K562 (cell line): Measurements from ENCODE around the gene HIRIP3. TPM values are rescaled to one million over a fixed set of nuclear protein-coding genes. Genes with fewer than 3 reads are reported as not detected.

Experiments used
- ATAC-seq: fragments of 200-7000 bp; cut with Tn5 transposase; 3 replicates; pipeline ENCODE4 v1.9.1; 2020; ENCODE audit warnings: moderate library complexity
- BruUV-seq: library from RNA; stranded (reverse); fragments of 400-500 nt; replicated peaks from 2 replicates; lab custom pipeline; 2021; lab: Mats Ljungman, UMichigan
- CTCF ChIA-PET: fragments of 300-600 bp; formaldehyde crosslinking; extraction: SDS; loops from one replicate; lab custom pipeline; 2021; ENCODE audit warnings: low intra/inter-chr PET ratio; lab: Yijun Ruan, JAX
- POLR2A ChIA-PET: fragments of 300-600, 350-650 bp; sonication (Branson Sonifier 250); formaldehyde crosslinking; extraction: SDS; loops from one replicate; lab custom pipeline; 2021; ENCODE audit warnings: antibody characterized with exemption, inconsistent platforms; lab: Yijun Ruan, JAX
- DNase-seq, 4 experiments: peaks; one replicate each; pipeline versions ENCODE4 v3.0.0 to v3.0.0-alpha.2; 2011 to 2018; ENCODE audit warnings: low spot score in 3 of 4, mixed read lengths in 3 of 4; ENCODE audit errors: extremely low read depth in 1 of 4
- FAIRE-seq: peaks from 2 replicates; lab custom pipeline; 2011; peaks lifted over from hg19 to GRCh38; lab: Jason Lieb, UNC
- H2AFZ ChIP-seq: 2 replicates; pipeline ENCODE4 v1.6.0; 2011; ENCODE audit warnings: low read depth, low read length, control low read depth, inconsistent platforms
- H3K27ac ChIP-seq: fragments of 200-600 bp; 3 replicates; pipeline ENCODE4 v1.8.0; 2011; ENCODE audit warnings: low read depth, mild to moderate bottlenecking, control low read depth, inconsistent platforms, low read length, moderate library complexity, mixed read lengths; ENCODE audit errors: extremely low read depth
- H3K27me3 ChIP-seq, 2 experiments: fragments of 300-600 bp in 1 of 2; 2 replicates in 1 of 2; 3 replicates in 1 of 2; pipeline versions ENCODE4 v1.6.0 to v1.8.0; 2011; ENCODE audit warnings: inconsistent platforms in 2 of 2, low read length in 2 of 2, mild to moderate bottlenecking in 1 of 2, mixed read lengths in 1 of 2, moderate library complexity in 1 of 2; ENCODE audit not compliant: control insufficient read depth in 2 of 2, insufficient read depth in 2 of 2
- H3K36me3 ChIP-seq: fragments of 300-600 bp; 3 replicates; pipeline ENCODE4 v1.8.0; 2011; ENCODE audit warnings: mild to moderate bottlenecking, low read length, inconsistent platforms; ENCODE audit not compliant: control insufficient read depth, insufficient read depth
- H3K4me1 ChIP-seq, 2 experiments: fragments of 200-600 bp in 1 of 2; replicated peaks in 1 of 2; 2 replicates in 1 of 2; 3 replicates in 1 of 2; pipeline versions ENCODE4 v1.5.1 to v1.8.0; 2011; ENCODE audit warnings: inconsistent platforms in 2 of 2, low read length in 2 of 2, mild to moderate bottlenecking in 1 of 2, mixed read lengths in 1 of 2, moderate library complexity in 1 of 2; ENCODE audit not compliant: control insufficient read depth in 2 of 2, insufficient read depth in 2 of 2
- H3K4me2 ChIP-seq: 2 replicates; pipeline ENCODE4 v1.6.1; 2011; ENCODE audit warnings: low read length, control low read depth, inconsistent platforms, mixed read lengths; ENCODE audit not compliant: insufficient read depth
- H3K4me3 ChIP-seq: fragments of 200-600 bp; sonication (generic), shearing (Covaris generic); 2 replicates; pipeline ENCODE4 v1.5.1; 2016; ENCODE audit warnings: control low read depth, inconsistent platforms
- H3K79me2 ChIP-seq: fragments of 200-600 bp; 3 replicates; pipeline ENCODE4 v1.8.0; 2011; ENCODE audit warnings: low read length, inconsistent platforms; ENCODE audit not compliant: control insufficient read depth, insufficient read depth
- H3K9ac ChIP-seq, 2 experiments: 2 replicates each; pipeline versions ENCODE4 v1.6.0 to v1.6.1; 2011; ENCODE audit warnings: low read depth in 2 of 2, low read length in 2 of 2, control low read depth in 1 of 2, inconsistent platforms in 1 of 2, mild to moderate bottlenecking in 1 of 2, mixed read lengths in 1 of 2; ENCODE audit not compliant: insufficient read depth in 1 of 2
- H3K9me1 ChIP-seq: one replicate; pipeline ENCODE4 v1.6.0; 2011; ENCODE audit warnings: inconsistent platforms, mild to moderate bottlenecking, low read length, moderate library complexity; ENCODE audit not compliant: control insufficient read depth, insufficient read depth
- H3K9me3 ChIP-seq: replicated peaks from 2 replicates; pipeline ENCODE4 v1.5.1; 2011; ENCODE audit warnings: low read depth, low read length, inconsistent platforms; ENCODE audit not compliant: control insufficient read depth, insufficient read depth
- H4K20me1 ChIP-seq: replicated peaks from 2 replicates; pipeline ENCODE4 v1.6.1; 2011; ENCODE audit warnings: low read length, inconsistent platforms, mixed read lengths; ENCODE audit not compliant: control insufficient read depth, insufficient read depth
- EZH2 ChIP-seq: IDR thresholded peaks from 2 replicates; pipeline ENCODE4 v1.6.1; 2012; ENCODE audit warnings: low read depth, mild to moderate bottlenecking, inconsistent platforms, low read length, borderline replicate concordance
- HMG20A ChIP-seq: fragments of 450-650 bp; formaldehyde crosslinking; conservative IDR thresholded peaks from 2 replicates; pipeline ENCODE4 v1.4.0; 2020; ENCODE audit warnings: mild to moderate bottlenecking, mixed read lengths
- KAT8 ChIP-seq: fragments of 450-650 bp; IDR thresholded peaks from 2 replicates; pipeline ENCODE4 v1.6.1; 2016; ENCODE audit warnings: low read depth, mild to moderate bottlenecking
- SIRT6 ChIP-seq: IDR thresholded peaks from one replicate; pipeline ENCODE4 v1.6.1; 2012; ENCODE audit warnings: low read depth, mild to moderate bottlenecking, control low read depth, inconsistent platforms, low read length, moderate library complexity
- U2AF2 ChIP-seq: fragments of 200-400 bp; formaldehyde crosslinking; optimal IDR thresholded peaks from 2 replicates; pipeline ENCODE3; 2017; ENCODE audit warnings: low read depth, mild to moderate bottlenecking, low read length
- XRCC3 ChIP-seq: fragments of 450-650 bp; IDR thresholded peaks from 2 replicates; pipeline ENCODE4 v1.6.1; 2017; ENCODE audit warnings: mild to moderate bottlenecking, moderate library complexity
- ZNF347 ChIP-seq: fragments of 450-650 bp; formaldehyde crosslinking; IDR thresholded peaks from 2 replicates; pipeline ENCODE4 v1.4.0; 2020; ENCODE audit warnings: low read depth, mild to moderate bottlenecking, moderate library complexity
- WGBS: fragments of 100-300 bp; shearing (Covaris generic); methylation state at CpG from one replicate; pipeline ENCODE4 v1.1.6; 2016; ENCODE audit warnings: low coverage, mixed read lengths; ENCODE audit not compliant: insufficient coverage; ENCODE audit errors: missing lambda C conversion rate; 5-methylcytosine and 5-hydroxymethylcytosine counted together
- in situ Hi-C: fragments of 300-500 bp; cut with MboI; formaldehyde crosslinking; loops from 4 replicates; pipeline ENCODE4 v1.15.0; 2018; ENCODE audit warnings: inconsistent platforms, mixed read lengths
- intact Hi-C: fragments of 100-400 bp; cut with micrococcal nuclease; formaldehyde crosslinking; loops from 2 replicates; pipeline ENCODE4 v1.14.2; 2022
- polyA plus RNA-seq, 8 experiments: library from polyadenylated mRNA; depleted of rRNA in 4 of 8; stranded (reverse) in 5 of 8; unstranded in 3 of 8; fragments of >200 nt; fragmentation: Nextera tagmentation in 2 of 8; fragmentation: Illumina TruSeq in 1 of 8; extraction: Ambion mirVana in 2 of 8; extraction: Trizol in 1 of 8; gene quantifications; 2 replicates each; pipeline versions ENCODE4 v1.2.1 to v1.2.3, GENCODE V29; 2011 to 2014; ENCODE audit warnings: inconsistent platforms in 1 of 8, missing spikeins in 1 of 8
- total RNA-seq, 7 experiments: library from RNA; depleted of rRNA in 6 of 7; stranded (reverse); fragments of >200 nt in 6 of 7; fragmentation: Illumina TruSeq in 2 of 7; extraction: Trizol in 2 of 7; gene quantifications; 2 replicates each; pipeline versions ENCODE4 v1.2.1 to v1.2.3, GENCODE V29; 2011 to 2021; ENCODE audit warnings: low replicate concordance in 1 of 7

Gene HIRIP3
- total and polyA plus RNA-seq, 9 of the 15 experiments (the other 6 are each of a cell fraction or from before 2014, with no cell fraction given) = 3.3 to 38.2 (median 18.2) TPM

DNA sequence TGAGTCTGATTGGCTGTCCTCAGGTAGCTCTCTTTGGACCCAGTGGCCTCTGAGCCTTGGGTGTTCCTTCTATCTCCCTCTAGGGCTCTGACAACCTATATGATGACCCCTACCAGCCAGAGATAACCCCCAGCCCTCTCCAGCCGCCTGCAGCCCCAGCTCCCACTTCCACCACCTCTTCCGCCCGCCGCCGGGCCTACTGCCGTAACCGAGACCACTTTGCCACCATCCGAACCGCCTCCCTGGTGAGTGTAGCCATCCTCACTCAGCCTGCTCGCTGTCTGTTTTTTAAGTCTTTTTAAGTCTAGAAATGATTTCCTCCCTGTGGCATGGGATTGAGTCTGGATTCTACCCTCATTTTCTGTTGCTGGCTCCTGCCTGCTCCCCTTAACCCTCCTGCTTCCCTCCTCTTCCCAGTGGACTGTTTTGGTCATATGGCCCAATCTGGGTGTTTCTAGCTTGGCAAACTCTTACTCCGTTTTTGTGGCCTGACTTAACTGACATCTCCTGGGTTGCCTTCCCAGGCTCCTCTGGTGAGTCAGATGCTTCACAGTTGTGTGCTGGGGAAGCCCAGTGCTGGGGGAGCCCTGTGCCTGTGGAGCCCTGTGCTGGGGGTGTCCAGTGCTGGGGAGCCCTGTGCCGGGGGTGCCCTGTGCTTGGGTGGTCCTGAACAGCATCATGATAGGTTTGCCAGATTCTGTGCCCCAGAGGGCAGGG lies 11.8 kb downstream of the HIRIP3 start:
- in situ Hi-C loops (no loop called here), intact Hi-C loops (no loop called here)
- BruUV-seq = no TSS peak
- WGBS = 92% methylated on average over 12 of the region's 12 CpGs
- Histone ChIP-seq H4K20me1 (0 out of 2 replicates have a peak, but pooled peaks cover 2% of the 10 kb centered on the region), H3K4me3 (no peak overlapping the region), H3K9me3 (no peaks in the 10 kb centered on the region), H3K79me2 (no peaks in the 10 kb centered on the region), H2AFZ (no peak overlapping the region), H3K9me1 (no peaks in the 10 kb centered on the region), H3K9ac (no peak overlapping the region), H3K27ac (no peak overlapping the region), H3K4me2 (no peak overlapping the region), H3K4me1 (peaks cover 0 to 12% of the 10 kb centered on the region in 2 experiments; a peak in 1 of 5 replicates), H3K27me3 (no peaks in the 10 kb centered on the region), H3K36me3 (peaks cover 100% of the 10 kb centered on the region)
- ChIA-PET CTCF (no interaction called here), POLR2A (interaction anchor here (0.6 to 2.5 kb wide), 4 partner anchors 10 to 76 kb away, joined by 3 to 6 read pairs (median 3); no protein-coding TSS in a partner anchor)
- DNase-seq (no peak), ATAC-seq (no peak), FAIRE-seq (no peak)
- TF ChIP-seq XRCC3 (no peak), ZNF347 (no peak), SIRT6 (no peak), KAT8 (no peak), U2AF2 (no peak), EZH2 (no peak), HMG20A (CRISPR knock-in tag) (no peak)
